GM19397 (cell line): ENCODE data around the gene AKR7A3.
"Not testable (repeated sequence)": the region's sequence is repeated elsewhere in the genome, so short reads cannot be mapped to it uniquely, and the experiment has no call there.

Experiments used
- ATAC-seq: cut with Tn5 transposase; IDR thresholded peaks from one replicate; pipeline ENCODE4 v1.9.1; 2021; ENCODE audit warnings: mild to moderate bottlenecking, moderate library complexity; ENCODE audit not compliant: unreplicated experiment

AKR7A3 gene

DNA sequence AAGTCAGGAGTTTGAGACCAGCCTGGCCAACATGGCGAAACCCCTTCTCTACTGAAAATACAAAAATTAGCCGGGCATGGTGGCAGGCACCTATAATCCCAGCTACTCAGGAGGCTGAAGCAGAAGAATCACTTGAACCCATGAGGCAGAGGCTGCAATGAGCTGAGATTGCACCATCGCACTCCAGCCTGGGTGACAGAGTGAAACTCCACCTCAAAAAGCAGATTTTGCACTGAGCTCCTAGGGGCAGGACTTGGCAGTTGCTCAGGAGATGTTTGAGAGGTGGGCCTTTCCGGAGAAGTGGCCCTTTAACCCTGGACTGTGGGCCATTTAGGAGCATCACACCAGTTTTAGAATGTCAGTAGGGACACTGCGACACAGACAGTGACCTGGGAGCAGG lies 32.3 kb downstream of the AKR7A3 start:
- ATAC-seq: not testable (repeated sequence)

DNA sequence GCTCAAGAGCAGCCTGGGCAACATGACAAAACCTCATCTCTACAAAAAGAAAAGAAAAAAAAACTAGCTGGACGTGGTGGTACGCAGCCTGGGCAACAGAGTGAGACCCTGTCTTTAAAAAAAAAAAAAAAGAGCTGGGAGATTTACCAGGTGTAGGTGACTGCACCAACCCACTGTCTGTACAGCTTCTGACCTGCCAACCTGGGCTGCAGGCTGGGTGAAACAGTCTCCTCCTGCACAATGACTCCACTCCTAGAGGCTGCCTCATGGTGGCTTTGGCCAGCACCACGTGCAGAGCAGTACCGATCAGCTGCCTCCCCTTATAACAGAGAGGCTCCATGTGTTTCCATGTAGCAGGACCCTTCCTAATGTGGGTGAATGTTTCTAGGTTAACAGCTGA lies 33.3 kb downstream of the AKR7A3 start:
- ATAC-seq: no peak

- ATAC-seq: no peak
These were observed 34.2 kb downstream of the AKR7A3 start for GRCh38 chr1:19254416-19254815.

- ATAC-seq: peak; percentile 82
These were observed 37.0 kb downstream of the AKR7A3 start, which contains the start of the genes EMC1 and MRTO4 for GRCh38 chr1:19251305-19252196. Gene EMC1 (minus strand): TSS chr1:19251524. CDS start chr1:19251509, 15 bp downstream. Gene MRTO4 (plus strand): TSS chr1:19251805. CDS start chr1:19251836, 31 bp downstream.

DNA sequence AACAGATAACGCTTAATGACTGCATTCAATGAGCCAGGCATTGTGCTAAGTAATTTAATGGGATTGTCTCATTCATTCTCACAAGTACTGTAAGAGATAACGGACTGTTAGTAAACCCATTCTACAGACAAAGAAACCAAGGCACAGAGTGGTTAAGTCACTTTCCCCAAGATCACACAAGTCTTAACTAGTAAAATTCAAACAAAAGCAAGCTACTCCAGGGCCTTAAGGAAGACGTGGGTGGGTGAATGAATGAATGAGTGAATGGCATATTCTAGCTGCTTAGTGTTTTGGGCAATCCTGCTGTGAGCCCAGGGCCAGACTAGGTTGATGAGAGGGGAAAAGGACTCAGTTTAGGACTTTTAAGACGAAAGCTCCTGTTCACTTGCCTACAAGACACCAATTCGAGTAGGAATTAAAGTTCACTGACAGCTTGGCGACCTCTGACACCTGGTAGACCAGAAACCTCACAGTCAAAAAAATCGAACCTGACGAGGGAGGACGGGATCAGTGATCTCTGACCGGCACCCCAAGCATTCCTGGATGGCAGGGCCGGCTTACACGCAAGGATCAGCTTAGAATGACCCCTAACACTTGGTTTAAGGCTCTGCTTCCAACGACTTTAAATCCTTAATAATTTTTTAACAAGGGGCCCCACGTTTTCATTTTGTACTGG lies 37.8 kb downstream of the AKR7A3 start:
- no peak for ATAC-seq

- ATAC-seq: no peak
These were observed 47.7 kb downstream of the AKR7A3 start for GRCh38 chr1:19240673-19241538.

DNA sequence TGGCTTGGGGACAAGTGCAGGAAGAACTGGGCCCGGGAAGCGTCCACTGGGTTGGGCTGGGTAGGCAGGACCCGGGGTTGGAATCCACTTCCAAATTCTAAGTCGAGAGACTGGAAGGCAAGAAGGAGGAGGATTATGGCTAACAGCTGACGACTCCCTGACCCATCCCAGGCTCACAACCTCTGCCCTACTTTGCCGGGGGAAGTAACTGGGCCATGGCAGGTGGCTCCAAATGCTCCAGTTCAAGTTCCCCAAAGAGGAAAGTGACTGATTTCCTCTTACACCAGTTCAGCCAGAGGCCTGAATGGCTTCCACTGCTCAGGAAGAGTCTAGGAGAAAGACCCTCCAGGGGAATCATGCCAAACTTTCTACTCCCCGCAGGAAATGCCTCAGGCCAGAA lies 48.7 kb downstream of the AKR7A3 start:
- no peak for ATAC-seq

GRCh38 chr1:19234224-19234623 lies 54.3 kb downstream of the AKR7A3 start:
- ATAC-seq: no peak
